Loucy (cell line): ENCODE results near the gene CARS2.

Source experiments
- H2AFZ ChIP-seq: fragments of 200-600 bp; sonication (generic); 2 replicates; pipeline ENCODE4 v1.6.0; 2016; ENCODE audit warnings: antibody characterized with exemption, mild to moderate bottlenecking, low read length, moderate library complexity
- H3F3A ChIP-seq: fragments of 200-600 bp; 2 replicates; pipeline ENCODE4 v1.6.0; 2016; ENCODE audit warnings: antibody characterized with exemption, low read depth, mild to moderate bottlenecking
- H3K27me3 ChIP-seq: fragments of 200-600 bp; sonication (generic); 2 replicates; pipeline ENCODE4 v1.6.1; 2014; ENCODE audit warnings: low read length, mild to moderate bottlenecking; ENCODE audit not compliant: insufficient read depth, poor library complexity, severe bottlenecking
- H3K36me3 ChIP-seq: fragments of 200-600 bp; sonication (generic); 2 replicates; pipeline ENCODE4 v1.6.1; 2016; ENCODE audit warnings: low read length; ENCODE audit not compliant: insufficient read depth
- H3K4me1 ChIP-seq: fragments of 200-600 bp; sonication (generic); 2 replicates; pipeline ENCODE4 v1.5.1; 2014; ENCODE audit warnings: low read length, mild to moderate bottlenecking; ENCODE audit not compliant: insufficient read depth, poor library complexity, severe bottlenecking
- H3K4me2 ChIP-seq: fragments of 200-600 bp; sonication (generic); 2 replicates; pipeline ENCODE4 v1.6.0; 2014; ENCODE audit warnings: antibody characterized with exemption, low read length, low read depth, mild to moderate bottlenecking; ENCODE audit not compliant: poor library complexity, severe bottlenecking
- H3K4me3 ChIP-seq: fragments of 200-600 bp; sonication (generic); 2 replicates; pipeline ENCODE4 v1.5.1; 2014; ENCODE audit warnings: low read length, mild to moderate bottlenecking, mixed read lengths; ENCODE audit not compliant: poor library complexity, severe bottlenecking
- H3K79me2 ChIP-seq: fragments of 200-600 bp; sonication (generic); 2 replicates; pipeline ENCODE4 v1.6.1; 2014; ENCODE audit warnings: low read length; ENCODE audit not compliant: insufficient read depth
- H3K9ac ChIP-seq: fragments of 200-600 bp; sonication (generic); 2 replicates; pipeline ENCODE4 v1.6.0; 2014; ENCODE audit warnings: mild to moderate bottlenecking, low read depth, low read length, moderate library complexity; ENCODE audit not compliant: poor library complexity, severe bottlenecking
- H3K9me2 ChIP-seq: fragments of 200-600 bp; sonication (generic); replicated peaks from 2 replicates; pipeline ENCODE4 v1.6.1; 2016; ENCODE audit warnings: low read depth, low read length, mixed read lengths
- H3K9me3 ChIP-seq: fragments of 200-600 bp; sonication (generic); 2 replicates; pipeline ENCODE4 v1.6.1; 2014; ENCODE audit warnings: mild to moderate bottlenecking, antibody characterized with exemption, low read length, low read depth; ENCODE audit not compliant: insufficient read depth
- H4K20me1 ChIP-seq: fragments of 200-600 bp; sonication (generic); 2 replicates; pipeline ENCODE4 v1.6.0; 2014; ENCODE audit warnings: antibody characterized with exemption, low read length, mild to moderate bottlenecking; ENCODE audit not compliant: insufficient read depth, poor library complexity, severe bottlenecking
- EZH2phosphoT487 ChIP-seq: fragments of 200-600 bp; IDR thresholded peaks from 2 replicates; pipeline ENCODE4 v1.6.1; 2018; ENCODE audit warnings: antibody characterized with exemption, mild to moderate bottlenecking, moderate library complexity, borderline replicate concordance
- TF ChIP-seq, protein P1 (sequence below): fragments of 200-600 bp; sonication (generic); conservative IDR thresholded peaks from 2 replicates; pipeline ENCODE4 v1.5.1; 2014; ENCODE audit warnings: mild to moderate bottlenecking, antibody characterized with exemption, low read length

CARS2 gene

DNA sequence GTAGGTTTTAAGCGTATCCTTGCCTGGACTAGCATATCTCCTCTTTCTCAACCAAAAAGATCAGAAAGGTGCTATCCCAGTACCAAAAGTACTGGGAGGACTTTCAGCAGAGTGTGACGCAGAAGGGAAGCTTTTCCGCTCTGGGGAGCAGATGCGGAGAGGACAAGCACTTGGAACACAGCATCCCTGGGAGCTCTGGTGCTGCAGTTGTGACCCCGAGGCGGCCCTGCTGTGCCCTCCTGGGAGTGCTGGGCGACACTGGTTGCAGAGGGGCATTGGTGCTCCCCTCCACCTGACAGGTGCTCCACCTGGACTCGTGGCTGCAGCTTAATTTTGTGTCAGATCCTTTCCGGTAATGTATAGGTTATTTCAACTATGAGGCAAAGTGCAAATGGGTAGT is 87.1 kb downstream of the CARS2 start:
- H3K4me2 ChIP-seq, result peak overlapping the region; percentile 3
- H4K20me1 ChIP-seq, result peaks cover 24% of the 10 kb centered on the region
- peaks cover 17% of the 10 kb centered on the region; the same call in 1 of the 2 replicates for H3K36me3 ChIP-seq
- no peaks in the 10 kb centered on the region for H3K9me2 ChIP-seq
- no peaks in the 10 kb centered on the region for H3K9me3 ChIP-seq
- no peak for TF ChIP-seq EZH2phosphoT487
- TF ChIP-seq, protein P1, sequence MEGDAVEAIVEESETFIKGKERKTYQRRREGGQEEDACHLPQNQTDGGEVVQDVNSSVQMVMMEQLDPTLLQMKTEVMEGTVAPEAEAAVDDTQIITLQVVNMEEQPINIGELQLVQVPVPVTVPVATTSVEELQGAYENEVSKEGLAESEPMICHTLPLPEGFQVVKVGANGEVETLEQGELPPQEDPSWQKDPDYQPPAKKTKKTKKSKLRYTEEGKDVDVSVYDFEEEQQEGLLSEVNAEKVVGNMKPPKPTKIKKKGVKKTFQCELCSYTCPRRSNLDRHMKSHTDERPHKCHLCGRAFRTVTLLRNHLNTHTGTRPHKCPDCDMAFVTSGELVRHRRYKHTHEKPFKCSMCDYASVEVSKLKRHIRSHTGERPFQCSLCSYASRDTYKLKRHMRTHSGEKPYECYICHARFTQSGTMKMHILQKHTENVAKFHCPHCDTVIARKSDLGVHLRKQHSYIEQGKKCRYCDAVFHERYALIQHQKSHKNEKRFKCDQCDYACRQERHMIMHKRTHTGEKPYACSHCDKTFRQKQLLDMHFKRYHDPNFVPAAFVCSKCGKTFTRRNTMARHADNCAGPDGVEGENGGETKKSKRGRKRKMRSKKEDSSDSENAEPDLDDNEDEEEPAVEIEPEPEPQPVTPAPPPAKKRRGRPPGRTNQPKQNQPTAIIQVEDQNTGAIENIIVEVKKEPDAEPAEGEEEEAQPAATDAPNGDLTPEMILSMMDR, result no peak
- H3F3A ChIP-seq, result no peaks in the 10 kb centered on the region
- peaks cover 6% of the 10 kb centered on the region for H3K27me3 ChIP-seq
- no peak overlapping the region for H3K9ac ChIP-seq
- peaks cover 23% of the 10 kb centered on the region for H3K4me1 ChIP-seq
- no peak overlapping the region for H2AFZ ChIP-seq
- peaks cover 74% of the 10 kb centered on the region for H3K79me2 ChIP-seq
- H3K4me3 ChIP-seq, result no peak overlapping the region

DNA sequence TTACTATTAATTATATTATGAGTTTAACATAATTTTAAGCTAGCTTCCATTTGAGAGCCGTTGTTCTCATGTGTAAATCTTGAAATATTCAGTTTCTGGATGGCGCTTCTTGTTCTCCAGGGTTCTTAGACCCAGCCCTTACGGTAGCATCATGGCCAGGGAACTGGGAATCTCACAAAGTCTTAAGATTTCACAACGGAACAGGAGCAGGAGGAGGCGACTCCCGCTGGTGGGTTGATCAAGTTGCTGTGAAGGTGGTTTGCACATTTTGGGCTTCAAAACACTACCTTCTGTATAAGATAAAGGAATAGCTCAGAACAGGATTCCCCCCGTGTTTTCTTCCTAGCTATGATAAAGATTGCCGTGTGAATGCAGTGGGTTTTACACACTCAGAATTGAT is 87.7 kb downstream of the CARS2 start:
- Histone ChIP-seq H3K79me2 (peaks cover 71% of the 10 kb centered on the region), H4K20me1 (peaks cover 24% of the 10 kb centered on the region), H3K9me3 (no peaks in the 10 kb centered on the region), H2AFZ (no peak overlapping the region), H3K4me1 (peaks cover 23% of the 10 kb centered on the region), H3K36me3 (peaks cover 13% of the 10 kb centered on the region; the same call in 1 of the 2 replicates), H3K27me3 (peaks cover 8% of the 10 kb centered on the region), H3K9ac (no peak overlapping the region), H3F3A (no peaks in the 10 kb centered on the region), H3K4me2 (peak overlapping the region; percentile 3), H3K9me2 (no peaks in the 10 kb centered on the region), H3K4me3 (no peak overlapping the region)
- TF ChIP-seq, protein P1, result no peak
- no peak for TF ChIP-seq EZH2phosphoT487

DNA sequence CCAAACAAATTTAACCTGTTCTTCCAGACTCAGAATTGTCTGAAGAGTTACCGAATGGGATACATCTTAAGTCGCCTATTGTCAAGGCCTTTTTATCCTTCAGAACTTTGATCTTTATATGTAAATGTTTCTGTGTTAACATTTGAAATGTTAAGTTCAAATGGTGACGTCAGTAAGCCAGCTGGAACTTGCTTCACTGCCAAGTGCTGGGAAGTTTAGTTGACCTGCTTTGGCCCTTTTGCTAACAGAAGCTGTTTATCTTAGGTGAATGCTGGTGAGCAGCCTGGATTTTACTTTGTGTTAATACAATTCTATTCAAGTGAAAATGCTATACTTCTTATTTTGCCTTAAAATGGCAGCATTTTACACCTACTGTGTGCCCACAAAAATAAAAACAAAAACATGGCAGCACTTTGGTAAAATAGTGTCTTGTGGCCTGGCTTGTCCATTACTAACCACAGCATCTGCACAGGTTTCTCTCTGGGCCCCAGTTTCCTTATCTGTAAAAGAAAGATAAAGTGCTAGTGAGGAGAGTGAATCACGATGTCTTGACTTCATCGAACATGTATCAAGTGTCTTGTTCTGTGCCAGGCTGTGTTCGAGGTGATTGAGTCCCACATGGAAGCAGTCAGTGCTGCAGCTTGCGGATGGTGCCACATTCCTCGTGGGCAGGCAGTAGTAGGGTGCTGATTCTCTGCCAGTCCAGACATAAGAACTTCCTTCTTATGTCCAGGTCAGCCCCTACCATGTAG is 88.4 kb downstream of the CARS2 start:
- H3K4me3 ChIP-seq, result peak overlapping the region; percentile 81
- H3K4me1 ChIP-seq, result peaks cover 23% of the 10 kb centered on the region
- peak overlapping the region; percentile 74 for H3K9ac ChIP-seq
- no peak overlapping the region for H2AFZ ChIP-seq
- no peaks in the 10 kb centered on the region for H3K9me3 ChIP-seq
- H3K4me2 ChIP-seq, result peak overlapping the region; percentile 96
- peaks cover 65% of the 10 kb centered on the region for H3K79me2 ChIP-seq
- H3K27me3 ChIP-seq, result peaks cover 15% of the 10 kb centered on the region
- TF ChIP-seq, protein P1, result no peak
- TF ChIP-seq EZH2phosphoT487, result no peak
- H3K36me3 ChIP-seq, result peaks cover 7% of the 10 kb centered on the region; the same call in 1 of the 2 replicates
- no peaks in the 10 kb centered on the region for H3K9me2 ChIP-seq
- peaks cover 24% of the 10 kb centered on the region for H4K20me1 ChIP-seq
- H3F3A ChIP-seq, result no peaks in the 10 kb centered on the region
